ENCODE results near the gene MTAP. TPM values are rescaled to one million over a fixed set of nuclear protein-coding genes. Genes with fewer than 3 reads are reported as not detected.

The MTAP gene
- total RNA-seq, 2 donors from 2014 or later, result 10.9 to 25.1 TPM

GRCh38 chr9:21883642-21884041, 81.2 kb downstream of the MTAP start:
- WGBS, 2 donors, result 70 to 85% methylated on average over 3 of the region's 3 CpGs
- TF ChIP-seq CTCF (IDR thresholded peaks at IDR 0.05) (no peak), POLR2A (IDR thresholded peaks at IDR 0.05) (no peak)
- no peaks in the 10 kb centered on the region for H3K4me1 ChIP-seq

DNA sequence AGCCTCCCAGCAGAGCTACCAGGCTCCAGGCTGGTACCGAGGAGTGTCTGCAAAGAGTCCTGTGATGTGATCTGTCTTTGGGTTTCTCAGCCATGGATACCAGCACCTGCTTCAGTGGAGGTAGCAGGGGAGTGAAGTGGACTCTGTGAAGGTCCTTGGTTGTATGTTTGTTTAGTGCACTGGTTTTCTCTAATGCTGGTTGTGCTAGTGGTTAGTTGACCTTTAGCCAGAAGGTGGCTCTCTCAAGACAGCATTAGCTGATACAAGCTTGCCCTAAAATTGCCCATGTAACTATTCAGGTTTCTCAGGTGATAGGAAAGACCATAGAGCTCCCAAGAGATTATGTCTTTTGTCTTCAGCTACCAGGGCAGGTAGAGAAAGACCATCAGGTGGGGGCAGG, 87.2 kb downstream of the MTAP start:
- intact Hi-C loops (cut with DNase I), result no loop called here
- Histone ChIP-seq H3K36me3 (replicated peaks in 1 of 2; ENCODE audit: insufficient read depth in 1 of 2, low read depth in 2 of 2) (no peaks in the 10 kb centered on the region), H3K9me3 (no peaks in the 10 kb centered on the region), H3K4me3 (no peak overlapping the region), H3K27ac (no peak overlapping the region), H3K4me1 (no peaks in the 10 kb centered on the region), H3K27me3 (no peaks in the 10 kb centered on the region)
- ATAC-seq (no peak), DNase-seq (no peak)
- TF ChIP-seq CTCF (IDR thresholded peaks at IDR 0.05) (no peak), POLR2A (IDR thresholded peaks at IDR 0.05) (no peak)
- WGBS, 2 donors, result 100% methylated on average over 1 of the region's 1 CpG

More at GRCh38 chr9:21883642-21884041, 81.2 kb downstream of the MTAP start:
- intact Hi-C loops (cut with DNase I), result no loop called here
- Histone ChIP-seq H3K27ac (no peak overlapping the region), H3K4me3 (no peak overlapping the region), H3K27me3 (no peaks in the 10 kb centered on the region), H3K36me3 (replicated peaks in 1 of 2; ENCODE audit: insufficient read depth in 1 of 2, low read depth in 2 of 2) (no peaks in the 10 kb centered on the region), H3K9me3 (no peaks in the 10 kb centered on the region)
- ATAC-seq (no peak), DNase-seq (no peak)

DNA sequence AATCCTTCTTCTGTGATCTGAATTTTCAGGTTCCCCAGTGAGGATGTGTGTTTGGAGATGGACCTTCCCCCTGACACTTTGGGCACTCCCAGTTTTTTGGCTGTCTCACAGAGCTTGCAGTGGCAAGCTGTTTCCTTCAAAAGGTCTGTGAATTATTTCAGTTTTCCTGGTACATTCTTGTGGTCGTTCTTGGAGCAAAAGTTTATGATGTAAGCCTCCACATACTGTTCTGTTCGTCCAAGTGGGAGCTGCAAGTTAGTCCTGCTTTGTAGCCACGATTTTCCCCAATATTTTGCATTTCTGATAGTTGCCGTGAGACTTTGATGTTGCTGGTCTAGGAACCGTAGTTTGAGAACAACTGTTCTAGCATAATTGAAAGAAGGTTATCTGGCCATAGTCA, 88.3 kb downstream of the MTAP start:
- Histone ChIP-seq H3K27ac (no peak overlapping the region), H3K4me1 (no peaks in the 10 kb centered on the region), H3K4me3 (no peak overlapping the region), H3K36me3 (replicated peaks in 1 of 2; ENCODE audit: insufficient read depth in 1 of 2, low read depth in 2 of 2) (no peaks in the 10 kb centered on the region), H3K27me3 (no peaks in the 10 kb centered on the region), H3K9me3 (no peaks in the 10 kb centered on the region)
- DNase-seq (no peak), ATAC-seq (no peak)
- 93 to 97% methylated on average over 5 of the region's 5 CpGs for WGBS, 2 donors
- intact Hi-C loops (cut with DNase I), result no loop called here
- TF ChIP-seq CTCF (IDR thresholded peaks at IDR 0.05), result no peak
- no peak for TF ChIP-seq POLR2A (IDR thresholded peaks at IDR 0.05)

GRCh38 chr9:21901546-21901945, 99.1 kb downstream of the MTAP start:
- H3K27me3 ChIP-seq, result no peaks in the 10 kb centered on the region
- no peak overlapping the region for H3K27ac ChIP-seq
- ATAC-seq (no peak), DNase-seq (no peak)
- WGBS, 2 donors, result 92 to 94% methylated on average over 1 of the region's 1 CpG
- no peaks in the 10 kb centered on the region for H3K4me1 ChIP-seq
- H3K4me3 ChIP-seq, result no peak overlapping the region
- TF ChIP-seq POLR2A (IDR thresholded peaks at IDR 0.05) (no peak), CTCF (IDR thresholded peaks at IDR 0.05) (no peak)
- intact Hi-C loops (cut with DNase I), result no loop called here
- H3K9me3 ChIP-seq, result peaks cover 0 to 18% (median 0%) of the 10 kb centered on the region in 3 donors
- H3K36me3 ChIP-seq (replicated peaks in 1 of 2; ENCODE audit: insufficient read depth in 1 of 2, low read depth in 2 of 2), result no peaks in the 10 kb centered on the region

DNA sequence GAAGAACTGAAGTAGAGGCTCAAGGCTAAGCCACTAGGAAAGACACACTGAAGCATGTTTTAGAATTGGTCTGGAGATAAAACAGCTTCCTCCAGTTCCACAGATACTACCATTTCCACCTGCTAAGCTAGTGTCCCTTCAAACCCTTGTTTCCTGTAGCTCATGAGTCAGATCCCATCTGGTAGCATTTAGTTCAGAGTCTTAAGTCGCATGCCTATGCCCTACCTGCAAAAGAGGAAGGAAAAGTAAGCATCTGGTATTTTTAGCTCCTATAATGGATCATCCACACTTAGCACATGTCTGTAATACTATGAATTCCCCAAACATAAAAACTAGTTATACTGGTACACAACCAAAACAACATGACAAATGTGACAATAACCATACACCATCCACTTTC, 99.7 kb downstream of the MTAP start:
- intact Hi-C loops (cut with DNase I), result no loop called here
- no peak overlapping the region for H3K4me3 ChIP-seq
- no peaks in the 10 kb centered on the region for H3K4me1 ChIP-seq
- DNase-seq (no peak), ATAC-seq (no peak)
- 30 to 100% methylated on average over 1 of the region's 1 CpG for WGBS, 2 donors
- no peaks in the 10 kb centered on the region for H3K27me3 ChIP-seq
- no peaks in the 10 kb centered on the region for H3K36me3 ChIP-seq (replicated peaks in 1 of 2; ENCODE audit: insufficient read depth in 1 of 2, low read depth in 2 of 2)
- H3K27ac ChIP-seq, result no peak overlapping the region
- TF ChIP-seq CTCF (IDR thresholded peaks at IDR 0.05), result no peak
- TF ChIP-seq POLR2A (IDR thresholded peaks at IDR 0.05), result no peak
- peaks cover 0 to 18% (median 0%) of the 10 kb centered on the region in 3 donors for H3K9me3 ChIP-seq

All from body of pancreas (tissue), 4 donors.